Right cardiac atrium (tissue), 5 donors: Measurements from ENCODE around the gene NRDE2. TPM values are rescaled to one million over a fixed set of nuclear protein-coding genes. Genes with fewer than 3 reads are reported as not detected.
"Not testable (repeated sequence)": the region's sequence is repeated elsewhere in the genome, so short reads cannot be mapped to it uniquely, and the experiment has no call there.

Experiments used
- ATAC-seq, 2 donors: fragments of 200-7000 bp; cut with Tn5 transposase; one replicate each; pipeline versions ENCODE4 v1.8.0 to v1.9.1; 2020; ENCODE audit warnings: moderate library complexity in 2 of 2, mild to moderate bottlenecking in 1 of 2
- DNase-seq, 3 donors: peaks; one replicate each; pipeline ENCODE4 v3.0.0-alpha.2; 2020
- H3K27ac ChIP-seq: one replicate; pipeline ENCODE4 v1.5.1; 2013; ENCODE audit warnings: mild to moderate bottlenecking, low read length, control low read depth, moderate library complexity
- H3K27me3 ChIP-seq: one replicate; pipeline ENCODE4 v1.6.1; 2013; ENCODE audit not compliant: control insufficient read depth, insufficient read depth
- H3K4me1 ChIP-seq: one replicate; pipeline ENCODE4 v1.6.1; 2013; ENCODE audit warnings: low read length; ENCODE audit not compliant: control insufficient read depth, insufficient read depth
- H3K4me3 ChIP-seq: one replicate; pipeline ENCODE4 v1.5.1; 2013; ENCODE audit warnings: low read length, control low read depth
- H3K9me3 ChIP-seq: one replicate; pipeline ENCODE4 v1.6.1; 2013; ENCODE audit warnings: low read length; ENCODE audit not compliant: control insufficient read depth
- WGBS: extraction: QIAGEN DNeasy Blood & Tissue Kit; methylation state at CpG from one replicate; pipeline ENCODE4 v1.1.7; 2013; 5-methylcytosine and 5-hydroxymethylcytosine counted together
- intact Hi-C, 4 donors: fragments of 100-400 bp; cut with DNase I; formaldehyde crosslinking; loops; one replicate each; pipeline versions ENCODE4 v1.11.0 to v1.14.0; 2022 to 2023
- polyA plus RNA-seq: library from polyadenylated mRNA; stranded (reverse); fragments of 200-250 nt; gene quantifications from one replicate; pipeline ENCODE4 v1.2.3, GENCODE V29; 2013
- total RNA-seq, 4 donors: library from RNA; stranded (reverse); fragmentation: NEBNext Ultra II Directional; extraction: Animal tissue kit (Norgen Biotek cat#: 25700); gene quantifications; one replicate each; pipeline ENCODE4 v1.2.1, GENCODE V29; 2021
- donor health status: healthy with polysubstance abuse.
- donor health status: DM: no; HTN: yes; CAD: no.
- donor health status: DM: no; HTN: no; CAD: no.
- donor health status: DM: no; HTN: yes; CAD: no; lungs with severe emphysema.
- donor health status: DM: yes; HTN: yes; CAD: no.

NRDE2 gene
- total and polyA plus RNA-seq, 5 donors: 6.2 to 15.3 (median 12.3) TPM

GRCh38 chr14:90266441-90267154 lies 65.1 kb downstream of the NRDE2 start:
- ATAC-seq (peak in 1 of 2 donors; percentile 10), DNase-seq (no peak)
- Histone ChIP-seq H3K4me3 (no peak overlapping the region), H3K27ac (no peak overlapping the region), H3K4me1 (no peaks in the 10 kb centered on the region), H3K9me3 (no peaks in the 10 kb centered on the region), H3K27me3 (no peaks in the 10 kb centered on the region)
- WGBS: 93% methylated on average over 9 of the region's 9 CpGs
- intact Hi-C loops: no loop called here

- ATAC-seq (no peak), DNase-seq (no peak)
- no peaks in the 10 kb centered on the region for H3K9me3 ChIP-seq
- no peaks in the 10 kb centered on the region for H3K27me3 ChIP-seq
- H3K4me3 ChIP-seq: no peak overlapping the region
- intact Hi-C loops: no loop called here
- no peak overlapping the region for H3K27ac ChIP-seq
- no peaks in the 10 kb centered on the region for H3K4me1 ChIP-seq
- 79% methylated on average over 8 of the region's 8 CpGs for WGBS
These were observed 67.8 kb downstream of the NRDE2 start for GRCh38 chr14:90263748-90264449.

GRCh38 chr14:90256354-90257131 lies 75.2 kb downstream of the NRDE2 start, which contains the start of gene PSMC1:
TSS of gene PSMC1 (plus strand) at chr14:90256553. CDS start at chr14:90256598, 45 bp downstream.
- WGBS: under 1% methylated on average over 55 of the region's 55 CpGs
- DNase-seq (peak; percentile 91 to 95 (median 94)), ATAC-seq (peak; percentile 97)
- intact Hi-C loops: no loop called here
- no peaks in the 10 kb centered on the region for H3K27me3 ChIP-seq
- no peaks in the 10 kb centered on the region for H3K9me3 ChIP-seq
- peaks cover 2% of the 10 kb centered on the region for H3K4me1 ChIP-seq
- H3K4me3 ChIP-seq: peak within 1 kb of the TSS; percentile 85
- H3K27ac ChIP-seq: peak within 1 kb of the TSS; percentile 77

- intact Hi-C loops: no loop called here
- 63% methylated on average over 1 of the region's 1 CpG for WGBS
These were observed 75.9 kb downstream of the NRDE2 start for GRCh38 chr14:90255871-90256270.

GRCh38 chr14:90253826-90254225 lies 77.9 kb downstream of the NRDE2 start:
- ATAC-seq: no peak
- H3K4me1 ChIP-seq: peaks cover 2% of the 10 kb centered on the region
- H3K9me3 ChIP-seq: no peaks in the 10 kb centered on the region
- H3K27me3 ChIP-seq: no peaks in the 10 kb centered on the region
- no peak overlapping the region for H3K27ac ChIP-seq
- 84% methylated on average over 8 of the region's 8 CpGs for WGBS
- H3K4me3 ChIP-seq: no peak overlapping the region
- intact Hi-C loops: no loop called here
- DNase-seq: no peak

More at GRCh38 chr14:90255871-90256270, 75.9 kb downstream of the NRDE2 start:
- Histone ChIP-seq H3K27me3 (no peaks in the 10 kb centered on the region), H3K9me3 (no peaks in the 10 kb centered on the region), H3K4me1 (peaks cover 2% of the 10 kb centered on the region), H3K27ac (no peak overlapping the region), H3K4me3 (peak overlapping the region; percentile 85)
- ATAC-seq (no peak), DNase-seq (no peak)

GRCh38 chr14:90248594-90248993 lies 83.1 kb downstream of the NRDE2 start:
- WGBS: 90% methylated on average over 2 of the region's 2 CpGs
- Histone ChIP-seq H3K4me3 (no peak overlapping the region), H3K9me3 (no peaks in the 10 kb centered on the region), H3K27ac (no peak overlapping the region), H3K4me1 (no peaks in the 10 kb centered on the region), H3K27me3 (no peaks in the 10 kb centered on the region)
- intact Hi-C loops: no loop called here
- ATAC-seq (no peak), DNase-seq (no peak)

- H3K4me3 ChIP-seq, H3K9me3 ChIP-seq, H3K27me3 ChIP-seq, intact Hi-C loops, H3K27ac ChIP-seq, ATAC-seq, H3K4me1 ChIP-seq, DNase-seq: not testable (repeated sequence)
- WGBS: 86% methylated on average over 10 of the region's 10 CpGs
These were observed 84.3 kb downstream of the NRDE2 start for GRCh38 chr14:90247441-90247840.

GRCh38 chr14:90246936-90247335 lies 84.8 kb downstream of the NRDE2 start:
- WGBS: 75% methylated on average over 4 of the region's 4 CpGs
- no peaks in the 10 kb centered on the region for H3K4me1 ChIP-seq
- intact Hi-C loops: no loop called here
- no peaks in the 10 kb centered on the region for H3K9me3 ChIP-seq
- ATAC-seq: no peak
- H3K27me3 ChIP-seq: no peaks in the 10 kb centered on the region
- H3K4me3 ChIP-seq: no peak overlapping the region
- no peak for DNase-seq
- no peak overlapping the region for H3K27ac ChIP-seq

GRCh38 chr14:90242444-90242843 lies 89.3 kb downstream of the NRDE2 start:
- no peaks in the 10 kb centered on the region for H3K27me3 ChIP-seq
- intact Hi-C loops: no loop called here
- no peaks in the 10 kb centered on the region for H3K4me1 ChIP-seq
- ATAC-seq (no peak), DNase-seq (no peak)
- H3K9me3 ChIP-seq: peaks cover 13% of the 10 kb centered on the region
- no peak overlapping the region for H3K4me3 ChIP-seq
- no peak overlapping the region for H3K27ac ChIP-seq

GRCh38 chr14:90239139-90239538 lies 92.6 kb downstream of the NRDE2 start:
- Histone ChIP-seq H3K27me3 (no peaks in the 10 kb centered on the region), H3K9me3 (peaks cover 13% of the 10 kb centered on the region), H3K4me1 (no peaks in the 10 kb centered on the region), H3K4me3 (no peak overlapping the region), H3K27ac (no peak overlapping the region)
- ATAC-seq: no peak
- intact Hi-C loops: loop anchor here (5.0 to 10.0 kb wide), 3 partner anchors 174 to 267 kb away; partner anchors contain the start of gene KCNK13 (in 2 of the 4)
- 73% methylated on average over 3 of the region's 3 CpGs for WGBS
- DNase-seq: no peak
